ENCODE data around the gene SSBP4. TPM values are rescaled to one million over a fixed set of nuclear protein-coding genes. Genes with fewer than 3 reads are reported as not detected.

Gene SSBP4
- total and polyA plus RNA-seq, 2 donors (not counting 1 experiment from before 2014, with no cell fraction given) = 12.8 to 58.6 TPM

DNA sequence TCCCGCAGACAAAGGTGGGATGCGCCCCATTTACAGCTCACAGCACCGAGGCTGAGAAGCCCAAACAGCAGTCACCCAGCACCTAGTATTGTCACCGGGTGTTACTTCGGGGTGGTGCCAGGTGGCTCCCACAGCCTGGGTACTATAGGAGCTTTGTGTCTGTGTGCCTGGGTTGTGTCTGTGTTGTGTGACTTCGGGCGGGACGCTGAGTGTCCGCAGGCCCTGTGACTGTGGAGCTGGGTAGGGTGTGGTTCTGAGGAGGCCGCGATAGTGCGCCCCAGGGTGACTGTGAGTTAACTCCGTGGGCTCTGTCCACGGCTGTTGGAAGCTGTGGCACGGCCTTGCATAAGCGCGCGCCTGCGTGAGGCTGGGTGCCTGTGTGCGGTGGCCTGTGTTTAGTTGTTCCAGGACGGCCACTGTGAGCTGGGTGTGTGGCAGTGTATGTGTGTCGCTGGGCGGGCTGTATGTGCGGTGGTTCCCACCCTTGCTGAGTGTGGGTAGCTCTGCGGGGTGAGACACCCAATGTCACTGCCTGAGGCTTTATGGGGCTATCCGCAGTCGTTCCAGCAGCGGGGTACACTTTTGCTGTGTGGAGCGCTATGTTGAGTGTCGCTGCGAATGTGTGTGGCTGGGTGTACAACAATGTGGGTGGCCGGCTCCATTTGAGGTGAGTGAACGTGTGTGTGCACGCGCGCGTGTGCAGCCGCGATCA, 559 bp upstream of the SSBP4 start:
- peaks cover 43% of the 10 kb centered on the region for H3K4me1 ChIP-seq (ENCODE audit: control insufficient read depth, extremely low read depth, insufficient read depth, low read length)
- no peaks in the 10 kb centered on the region for H4K20me1 ChIP-seq (ENCODE audit: control insufficient read depth, extremely low read depth, insufficient read depth, low read length)
- peak overlapping the region; percentile 80 for H3K9ac ChIP-seq (ENCODE audit: insufficient read depth, low read length)
- H3K36me3 ChIP-seq (ENCODE audit: control insufficient read depth, insufficient read depth, low read length) = peaks cover 2% of the 10 kb centered on the region
- H2AFZ ChIP-seq (ENCODE audit: low read length) = peak overlapping the region; percentile 6
- DNase-seq (ENCODE audit: low read depth in 2 of 2) = no peak
- no peaks in the 10 kb centered on the region for H3K9me3 ChIP-seq (ENCODE audit: control insufficient read depth, insufficient read depth, low read depth, low read length)
- no peaks in the 10 kb centered on the region for H3K27me3 ChIP-seq (ENCODE audit: control insufficient read depth, insufficient read depth, low read length)
- peak overlapping the region in 3 of 4 experiments; percentile 12 to 77 (median 13) for H3K4me3 ChIP-seq (replicated peaks in 1 of 4; ENCODE audit: control extremely low read depth in 1 of 4, insufficient read depth in 1 of 4, low read depth in 3 of 4, low read length in 4 of 4)
- peaks cover 39% of the 10 kb centered on the region for H3K79me2 ChIP-seq (ENCODE audit: control insufficient read depth, insufficient read depth, low read length)
- peak overlapping the region; percentile 52 for H3K4me2 ChIP-seq (ENCODE audit: extremely low read depth, insufficient read depth, low read length)
- no peak for TF ChIP-seq EZH2 (IDR thresholded peaks at IDR 0.05; ENCODE audit: low read length, missing control alignments)
- TF ChIP-seq, protein P1, sequence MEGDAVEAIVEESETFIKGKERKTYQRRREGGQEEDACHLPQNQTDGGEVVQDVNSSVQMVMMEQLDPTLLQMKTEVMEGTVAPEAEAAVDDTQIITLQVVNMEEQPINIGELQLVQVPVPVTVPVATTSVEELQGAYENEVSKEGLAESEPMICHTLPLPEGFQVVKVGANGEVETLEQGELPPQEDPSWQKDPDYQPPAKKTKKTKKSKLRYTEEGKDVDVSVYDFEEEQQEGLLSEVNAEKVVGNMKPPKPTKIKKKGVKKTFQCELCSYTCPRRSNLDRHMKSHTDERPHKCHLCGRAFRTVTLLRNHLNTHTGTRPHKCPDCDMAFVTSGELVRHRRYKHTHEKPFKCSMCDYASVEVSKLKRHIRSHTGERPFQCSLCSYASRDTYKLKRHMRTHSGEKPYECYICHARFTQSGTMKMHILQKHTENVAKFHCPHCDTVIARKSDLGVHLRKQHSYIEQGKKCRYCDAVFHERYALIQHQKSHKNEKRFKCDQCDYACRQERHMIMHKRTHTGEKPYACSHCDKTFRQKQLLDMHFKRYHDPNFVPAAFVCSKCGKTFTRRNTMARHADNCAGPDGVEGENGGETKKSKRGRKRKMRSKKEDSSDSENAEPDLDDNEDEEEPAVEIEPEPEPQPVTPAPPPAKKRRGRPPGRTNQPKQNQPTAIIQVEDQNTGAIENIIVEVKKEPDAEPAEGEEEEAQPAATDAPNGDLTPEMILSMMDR (conservative IDR thresholded peaks at IDR 0.05 in 1 of 2, IDR thresholded peaks at IDR 0.05 in 1 of 2; ENCODE audit: low read depth in 1 of 2, low read length in 2 of 2) = no peak
- peak overlapping the region; percentile 99 for H3K27ac ChIP-seq (ENCODE audit: insufficient read depth, low read length)

DNA sequence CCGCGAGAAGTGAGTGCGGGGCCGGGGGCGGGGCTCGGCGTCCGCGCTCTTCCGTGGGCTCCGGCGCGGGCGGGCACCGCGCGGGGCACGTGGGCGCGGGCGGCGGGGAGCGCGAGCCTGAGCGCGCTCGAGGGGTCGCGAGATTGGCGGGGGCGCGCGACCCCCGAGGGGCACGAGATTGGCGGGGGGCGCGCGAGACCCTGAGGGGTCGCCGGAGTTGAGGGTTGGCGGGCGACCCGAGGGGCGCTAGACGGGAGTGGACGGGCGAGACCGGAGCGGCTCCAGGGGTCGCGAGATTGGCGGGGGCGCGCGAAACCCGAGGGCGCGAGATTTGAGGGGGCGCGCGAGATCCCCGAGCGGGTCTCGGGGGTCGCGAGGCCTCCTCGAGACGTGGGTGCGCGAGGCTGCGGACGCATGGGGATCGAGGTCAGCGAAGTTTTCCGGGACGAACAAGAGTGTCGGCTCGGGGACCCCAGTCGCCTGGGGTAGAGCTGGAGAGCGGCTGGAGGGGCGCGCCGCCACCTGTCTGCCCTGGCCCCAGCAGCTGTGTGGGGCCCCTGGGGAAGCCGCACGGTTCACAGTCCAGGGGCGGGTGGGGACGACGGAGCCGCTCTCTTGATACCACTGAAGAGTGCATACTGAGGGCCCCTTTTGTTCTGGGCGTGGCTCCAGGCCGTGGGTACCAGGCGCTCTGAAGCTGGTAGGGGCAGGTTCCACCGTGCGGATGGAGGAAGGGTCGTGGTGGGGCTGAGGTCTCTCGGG, 682 bp downstream of the SSBP4 start:
- Histone ChIP-seq H3K27me3 (ENCODE audit: control insufficient read depth, insufficient read depth, low read length) (no peaks in the 10 kb centered on the region), H4K20me1 (ENCODE audit: control insufficient read depth, extremely low read depth, insufficient read depth, low read length) (no peaks in the 10 kb centered on the region), H3K27ac (ENCODE audit: insufficient read depth, low read length) (peak overlapping the region; percentile 65), H3K9me3 (ENCODE audit: control insufficient read depth, insufficient read depth, low read depth, low read length) (no peaks in the 10 kb centered on the region), H3K4me2 (ENCODE audit: extremely low read depth, insufficient read depth, low read length) (peak overlapping the region; percentile 82), H3K4me3 (replicated peaks in 1 of 4; ENCODE audit: control extremely low read depth in 1 of 4, insufficient read depth in 1 of 4, low read depth in 3 of 4, low read length in 4 of 4) (peak overlapping the region; percentile 48 to 77 (median 68)), H3K4me1 (ENCODE audit: control insufficient read depth, extremely low read depth, insufficient read depth, low read length) (peaks cover 39% of the 10 kb centered on the region), H3K36me3 (ENCODE audit: control insufficient read depth, insufficient read depth, low read length) (peaks cover 2% of the 10 kb centered on the region), H3K9ac (ENCODE audit: insufficient read depth, low read length) (peak overlapping the region; percentile 80), H2AFZ (ENCODE audit: low read length) (no peak overlapping the region), H3K79me2 (ENCODE audit: control insufficient read depth, insufficient read depth, low read length) (peaks cover 49% of the 10 kb centered on the region)
- TF ChIP-seq, protein P1 (conservative IDR thresholded peaks at IDR 0.05 in 1 of 2, IDR thresholded peaks at IDR 0.05 in 1 of 2; ENCODE audit: low read depth in 1 of 2, low read length in 2 of 2) = no peak
- TF ChIP-seq EZH2 (IDR thresholded peaks at IDR 0.05; ENCODE audit: low read length, missing control alignments) = no peak
- DNase-seq (ENCODE audit: low read depth in 2 of 2) = no peak

DNA sequence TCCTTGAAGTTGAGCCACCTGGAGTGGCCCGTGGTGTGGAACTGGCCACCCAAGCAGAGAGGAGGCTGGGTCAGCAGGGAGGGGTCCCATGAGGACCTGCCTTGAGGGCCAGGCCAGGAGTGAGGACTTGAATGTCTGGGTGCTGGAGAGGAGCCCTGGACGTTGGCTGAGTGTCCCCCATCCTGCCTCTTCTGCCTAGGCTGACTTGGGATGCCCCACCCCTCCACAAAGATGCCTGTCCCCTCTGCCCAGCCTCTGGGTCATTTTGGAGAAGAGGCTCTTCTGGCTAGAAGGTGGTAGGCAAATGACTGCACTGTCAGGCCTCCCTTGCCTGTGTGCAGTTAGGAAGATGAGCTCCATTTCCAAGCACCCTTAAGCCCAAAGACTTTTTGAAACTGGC, 1.7 kb downstream of the SSBP4 start:
- Histone ChIP-seq H2AFZ (ENCODE audit: low read length) (no peak overlapping the region), H3K4me2 (ENCODE audit: extremely low read depth, insufficient read depth, low read length) (peak overlapping the region; percentile 66), H3K4me3 (replicated peaks in 1 of 4; ENCODE audit: control extremely low read depth in 1 of 4, insufficient read depth in 1 of 4, low read depth in 3 of 4, low read length in 4 of 4) (peak overlapping the region; percentile 20 to 77 (median 54)), H3K9ac (ENCODE audit: insufficient read depth, low read length) (no peak overlapping the region), H4K20me1 (ENCODE audit: control insufficient read depth, extremely low read depth, insufficient read depth, low read length) (no peaks in the 10 kb centered on the region), H3K27me3 (ENCODE audit: control insufficient read depth, insufficient read depth, low read length) (no peaks in the 10 kb centered on the region), H3K79me2 (ENCODE audit: control insufficient read depth, insufficient read depth, low read length) (peaks cover 58% of the 10 kb centered on the region), H3K9me3 (ENCODE audit: control insufficient read depth, insufficient read depth, low read depth, low read length) (no peaks in the 10 kb centered on the region), H3K27ac (ENCODE audit: insufficient read depth, low read length) (no peak overlapping the region), H3K4me1 (ENCODE audit: control insufficient read depth, extremely low read depth, insufficient read depth, low read length) (peaks cover 38% of the 10 kb centered on the region), H3K36me3 (ENCODE audit: control insufficient read depth, insufficient read depth, low read length) (peaks cover 2% of the 10 kb centered on the region)
- no peak for DNase-seq (ENCODE audit: low read depth in 2 of 2)
- TF ChIP-seq, protein P1 (conservative IDR thresholded peaks at IDR 0.05 in 1 of 2, IDR thresholded peaks at IDR 0.05 in 1 of 2; ENCODE audit: low read depth in 1 of 2, low read length in 2 of 2) = no peak
